A549 (cell line): ENCODE data around the gene CADM1.

Source experiments
- BHLHE40 ChIP-seq: IDR thresholded peaks from 2 replicates; pipeline ENCODE4 v1.6.1; 2012; ENCODE audit warnings: low read depth, low read length, inconsistent platforms
- CTCF ChIP-seq: fragments of >200 bp; sonication (Bioruptor Twin); formaldehyde crosslinking; IDR thresholded peaks from 3 replicates; pipeline ENCODE4 v1.5.1; 2016
- JUNB ChIP-seq: fragments of >200 bp; sonication (Bioruptor Twin); formaldehyde crosslinking; IDR thresholded peaks from 2 replicates; pipeline ENCODE4 v1.6.1; 2016
- MAX ChIP-seq: IDR thresholded peaks from 2 replicates; pipeline ENCODE4 v1.6.1; 2012
- POLR2A ChIP-seq: IDR thresholded peaks from 2 replicates; pipeline ENCODE4 v1.6.1; 2012; ENCODE audit warnings: mild to moderate bottlenecking, low read length
- TF ChIP-seq, protein P1 (sequence below): fragments of 450-650 bp; IDR thresholded peaks from 2 replicates; pipeline ENCODE4 v1.6.1; 2014; ENCODE audit warnings: antibody characterized with exemption
- TF ChIP-seq, protein P2 (sequence below): IDR thresholded peaks from 2 replicates; pipeline ENCODE4 v1.6.1; 2012; ENCODE audit warnings: low read depth, borderline replicate concordance

- TF ChIP-seq BHLHE40 (no peak), CTCF (no peak), JUNB (no peak), POLR2A (no peak), MAX (no peak)
- TF ChIP-seq, protein P1, sequence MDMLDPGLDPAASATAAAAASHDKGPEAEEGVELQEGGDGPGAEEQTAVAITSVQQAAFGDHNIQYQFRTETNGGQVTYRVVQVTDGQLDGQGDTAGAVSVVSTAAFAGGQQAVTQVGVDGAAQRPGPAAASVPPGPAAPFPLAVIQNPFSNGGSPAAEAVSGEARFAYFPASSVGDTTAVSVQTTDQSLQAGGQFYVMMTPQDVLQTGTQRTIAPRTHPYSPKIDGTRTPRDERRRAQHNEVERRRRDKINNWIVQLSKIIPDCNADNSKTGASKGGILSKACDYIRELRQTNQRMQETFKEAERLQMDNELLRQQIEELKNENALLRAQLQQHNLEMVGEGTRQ: no peak
- TF ChIP-seq, protein P2, sequence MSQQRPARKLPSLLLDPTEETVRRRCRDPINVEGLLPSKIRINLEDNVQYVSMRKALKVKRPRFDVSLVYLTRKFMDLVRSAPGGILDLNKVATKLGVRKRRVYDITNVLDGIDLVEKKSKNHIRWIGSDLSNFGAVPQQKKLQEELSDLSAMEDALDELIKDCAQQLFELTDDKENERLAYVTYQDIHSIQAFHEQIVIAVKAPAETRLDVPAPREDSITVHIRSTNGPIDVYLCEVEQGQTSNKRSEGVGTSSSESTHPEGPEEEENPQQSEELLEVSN: no peak
Measured at GRCh38 chr11:115190196-115190595, 314.0 kb downstream of the CADM1 start.
